AG09319 (cell line): ENCODE data around the gene OTOF.

Source experiments
- DNase-seq: peaks from one replicate; pipeline ENCODE4 v3.0.0-alpha.2; 2010; ENCODE audit warnings: low read depth; ENCODE audit errors: extremely low read depth
- TF ChIP-seq, protein P1 (sequence below): IDR thresholded peaks from 2 replicates; pipeline ENCODE4 v1.5.1; 2011; ENCODE audit warnings: low read depth, mild to moderate bottlenecking, inconsistent platforms, low read length, moderate library complexity

OTOF gene

DNA sequence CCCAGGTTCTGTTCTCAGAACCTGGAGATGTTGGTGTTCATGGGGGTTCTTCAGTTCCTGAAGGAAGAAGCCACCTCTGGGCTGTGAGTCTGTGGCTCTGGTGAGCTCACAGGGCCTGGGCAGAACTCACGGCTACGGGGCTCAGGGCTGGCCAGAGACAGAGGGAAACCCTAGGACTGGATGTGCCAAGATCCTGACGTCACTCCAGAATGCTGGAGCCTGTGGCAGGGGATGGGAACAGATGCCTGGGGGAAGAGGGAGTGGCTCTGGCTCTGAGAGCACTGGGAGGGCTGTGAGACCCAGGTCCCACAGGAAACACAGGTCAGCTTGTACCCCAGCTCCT, at the start of gene OTOF:
OTOF (minus strand) TSS at position 214 of the 343 bp plus-strand sequence.
- TF ChIP-seq, protein P1, sequence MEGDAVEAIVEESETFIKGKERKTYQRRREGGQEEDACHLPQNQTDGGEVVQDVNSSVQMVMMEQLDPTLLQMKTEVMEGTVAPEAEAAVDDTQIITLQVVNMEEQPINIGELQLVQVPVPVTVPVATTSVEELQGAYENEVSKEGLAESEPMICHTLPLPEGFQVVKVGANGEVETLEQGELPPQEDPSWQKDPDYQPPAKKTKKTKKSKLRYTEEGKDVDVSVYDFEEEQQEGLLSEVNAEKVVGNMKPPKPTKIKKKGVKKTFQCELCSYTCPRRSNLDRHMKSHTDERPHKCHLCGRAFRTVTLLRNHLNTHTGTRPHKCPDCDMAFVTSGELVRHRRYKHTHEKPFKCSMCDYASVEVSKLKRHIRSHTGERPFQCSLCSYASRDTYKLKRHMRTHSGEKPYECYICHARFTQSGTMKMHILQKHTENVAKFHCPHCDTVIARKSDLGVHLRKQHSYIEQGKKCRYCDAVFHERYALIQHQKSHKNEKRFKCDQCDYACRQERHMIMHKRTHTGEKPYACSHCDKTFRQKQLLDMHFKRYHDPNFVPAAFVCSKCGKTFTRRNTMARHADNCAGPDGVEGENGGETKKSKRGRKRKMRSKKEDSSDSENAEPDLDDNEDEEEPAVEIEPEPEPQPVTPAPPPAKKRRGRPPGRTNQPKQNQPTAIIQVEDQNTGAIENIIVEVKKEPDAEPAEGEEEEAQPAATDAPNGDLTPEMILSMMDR: no peak
- no peak for DNase-seq

DNA sequence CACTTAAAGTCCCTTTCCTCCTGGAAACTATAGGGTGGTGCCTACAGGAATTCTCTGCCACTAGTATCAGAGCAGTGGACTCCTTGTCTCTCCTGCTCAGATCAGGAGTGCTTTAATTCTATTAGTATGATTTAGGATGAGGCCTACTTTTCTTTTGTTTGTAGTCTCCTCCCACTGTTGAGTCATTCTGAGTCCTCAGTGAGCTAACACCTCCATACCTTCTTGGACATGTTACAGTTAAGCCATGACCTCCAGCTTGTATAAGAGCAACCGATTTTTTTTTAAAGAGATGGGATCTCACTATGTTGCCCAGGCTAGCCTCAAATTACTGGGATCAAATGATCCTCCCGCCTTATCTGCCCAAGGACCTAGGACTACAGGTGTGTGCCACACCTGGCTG, 48.7 kb upstream of the OTOF start:
- TF ChIP-seq, protein P1: no peak
- no peak for DNase-seq

DNA sequence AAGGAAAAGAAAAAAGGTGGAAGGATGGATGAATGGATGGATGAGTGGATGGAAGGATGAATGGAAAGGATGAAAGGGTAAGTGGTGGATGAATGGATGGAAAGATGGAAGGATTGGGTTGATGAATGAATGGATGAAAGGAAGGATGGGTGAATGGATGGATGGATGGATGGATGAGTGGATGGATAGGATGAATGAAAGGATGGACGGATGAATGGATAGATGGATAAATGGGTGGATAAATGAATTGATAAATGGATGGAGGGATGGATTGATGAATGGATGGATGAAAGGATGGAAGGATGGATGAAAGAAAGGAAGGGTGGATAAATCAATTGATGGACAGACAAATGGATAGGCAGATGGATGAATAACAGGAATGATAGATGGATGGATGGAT, 48.2 kb upstream of the OTOF start:
- no peak for DNase-seq
- TF ChIP-seq, protein P1: no peak

DNA sequence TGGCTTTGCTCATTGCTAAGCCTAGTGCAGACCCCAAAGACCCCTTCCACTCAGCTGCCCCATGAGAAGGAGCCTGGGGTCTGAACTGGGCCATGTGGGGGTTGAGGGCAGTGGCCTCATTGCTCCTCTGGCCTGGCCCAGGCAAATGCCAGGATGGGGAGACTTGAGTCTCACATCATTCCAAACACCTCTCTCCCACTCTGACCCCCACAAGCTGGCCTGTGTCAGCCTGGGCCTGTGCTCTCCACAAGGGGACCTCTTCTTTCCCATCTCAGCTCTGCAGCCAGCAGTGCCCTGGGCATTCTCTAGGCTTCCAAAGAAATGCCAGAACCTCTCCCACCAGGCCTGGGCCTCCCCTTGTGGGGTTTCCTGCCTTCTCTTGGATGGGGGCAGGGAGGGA, 45.8 kb upstream of the OTOF start:
- TF ChIP-seq, protein P1: no peak

DNA sequence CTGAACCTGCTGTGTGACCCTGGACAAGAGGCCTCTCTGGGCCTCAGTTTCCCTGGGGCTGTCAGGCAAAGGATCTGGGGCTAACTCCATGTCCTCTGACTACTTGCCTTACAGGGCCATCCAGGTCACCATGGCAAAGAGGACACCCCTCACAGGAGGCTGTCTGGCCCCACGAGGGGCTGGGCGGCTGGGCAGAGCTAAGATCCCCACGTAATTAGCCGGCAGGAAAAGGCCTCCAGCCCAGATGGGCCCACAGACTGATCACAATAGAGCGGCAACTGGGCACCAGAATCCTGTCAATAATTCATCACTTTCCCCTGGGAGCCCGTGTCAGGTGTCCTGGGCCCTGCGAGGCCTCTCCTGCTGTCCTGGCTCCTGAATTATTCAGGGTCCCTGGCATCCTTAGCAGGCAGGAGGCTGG, 44.8 kb upstream of the OTOF start:
- no peak for DNase-seq
- TF ChIP-seq, protein P1: no peak

More for the DNA sequence above, 45.8 kb upstream of the OTOF start:
- DNase-seq: no peak

DNA sequence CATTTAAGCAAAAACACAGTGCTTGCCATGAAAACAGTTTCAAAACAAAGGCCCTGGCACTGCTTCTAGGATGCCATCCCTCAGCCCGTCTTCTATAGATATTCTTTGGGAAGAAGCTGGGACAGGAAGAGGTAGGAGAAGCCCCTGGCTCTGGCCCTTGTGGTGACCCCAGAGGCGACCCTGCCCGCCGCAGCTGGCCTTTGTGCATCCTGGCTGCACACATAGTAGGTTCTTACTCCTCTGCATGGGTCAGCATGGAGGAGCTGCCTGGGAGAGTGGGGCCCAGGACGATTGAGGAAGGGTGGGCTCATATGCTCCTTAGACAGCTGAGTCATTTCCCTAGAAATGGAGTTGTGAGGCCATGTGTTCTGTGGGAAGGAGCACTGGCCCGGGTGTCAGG, 44.4 kb upstream of the OTOF start:
- TF ChIP-seq, protein P1: no peak
- no peak for DNase-seq

DNA sequence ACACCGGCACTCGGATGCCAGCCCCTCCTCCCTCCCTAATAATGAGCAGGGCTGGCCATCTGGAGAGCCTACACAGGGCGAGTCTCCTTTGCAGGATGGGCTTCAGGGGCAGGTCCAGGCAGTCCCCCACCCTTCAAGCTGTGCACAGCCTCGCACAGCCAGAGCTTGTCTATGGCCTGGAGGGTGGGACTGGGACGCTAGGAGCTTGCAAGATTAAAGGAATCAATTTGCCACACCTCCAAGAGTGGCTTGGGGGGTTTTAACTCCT, 43.9 kb upstream of the OTOF start:
- TF ChIP-seq, protein P1: no peak
- DNase-seq: no peak
